ENCODE results near the gene PHF13. TPM values are rescaled to one million over a fixed set of nuclear protein-coding genes. Genes with fewer than 3 reads are reported as not detected.

PHF13 gene
- polyA plus RNA-seq, 12 donors: 15.1 to 34.6 (median 18.7) TPM; not detected in 1

GRCh38 chr1:6600410-6601048, 13.0 kb upstream of the PHF13 start:
- no peak for DNase-seq

- DNase-seq: no peak
These were observed 12.2 kb upstream of the PHF13 start for GRCh38 chr1:6601049-6601922.

- no peak for DNase-seq
These were observed 11.4 kb upstream of the PHF13 start for GRCh38 chr1:6601923-6602668.

GRCh38 chr1:6602669-6603237, 10.8 kb upstream of the PHF13 start, which contains the start of gene KLHL21:
TSS of gene KLHL21 (minus strand) at chr1:6602869. CDS start at chr1:6602817, 52 bp downstream.
- DNase-seq: peak; percentile 88

GRCh38 chr1:6603238-6603914, 10.2 kb upstream of the PHF13 start:
- peak; percentile 88 for DNase-seq

- DNase-seq: peak; percentile 75
These were observed 9.5 kb upstream of the PHF13 start for GRCh38 chr1:6603915-6604558.

- no peak for DNase-seq
These were observed 730 bp upstream of the PHF13 start for GRCh38 chr1:6612641-6613360.

- peak; percentile 42 for DNase-seq
These were observed 743 bp downstream of the PHF13 start for GRCh38 chr1:6614019-6614928.

GRCh38 chr1:6614929-6615785, 1.6 kb downstream of the PHF13 start:
- no peak for DNase-seq

- no peak for DNase-seq
These were observed 5.5 kb downstream of the PHF13 start for GRCh38 chr1:6619045-6619444.

- no peak for DNase-seq
These were observed 8.2 kb downstream of the PHF13 start for GRCh38 chr1:6621429-6622391.

GRCh38 chr1:6622396-6623152, 9.0 kb downstream of the PHF13 start:
- no peak for DNase-seq

- no peak for DNase-seq
These were observed 9.9 kb downstream of the PHF13 start for GRCh38 chr1:6623269-6623965.

- peak; percentile 80 for DNase-seq
These were observed 11.4 kb downstream of the PHF13 start, which contains the start of gene THAP3 for GRCh38 chr1:6624710-6625583. TSS of gene THAP3 (plus strand) at chr1:6624868. CDS start at chr1:6625219, 351 bp downstream.

Data from muscle of arm (tissue), 12 donors.